Keratinocyte (primary cell): ENCODE results near the gene ARHGEF28. TPM values are rescaled to one million over a fixed set of nuclear protein-coding genes. Genes with fewer than 3 reads are reported as not detected.

Experiments
- DNase-seq: peaks from one replicate; pipeline ENCODE4 v3.0.0-alpha.2; 2011; ENCODE audit warnings: low read depth, missing footprints, low spot score
- FAIRE-seq: peaks from 2 replicates; lab custom pipeline; 2011; peaks lifted over from hg19 to GRCh38; lab: Jason Lieb, UNC
- H2AFZ ChIP-seq: 2 replicates; pipeline ENCODE4 v1.6.0; 2012; ENCODE audit warnings: low read length, control low read depth, inconsistent platforms; ENCODE audit not compliant: control insufficient read depth
- H3K27ac ChIP-seq: 2 replicates; pipeline ENCODE4 v1.5.1; 2011; ENCODE audit warnings: low read length; ENCODE audit not compliant: control insufficient read depth, insufficient read depth
- H3K27me3 ChIP-seq: 3 replicates; pipeline ENCODE4 v1.6.0; 2011; ENCODE audit warnings: low read length; ENCODE audit not compliant: control insufficient read depth, insufficient read depth; ENCODE audit errors: extremely low read depth
- H3K36me3 ChIP-seq, 2 experiments: 2 replicates in 1 of 2; 3 replicates in 1 of 2; pipeline ENCODE4 v1.5.1; 2011; ENCODE audit warnings: low read length in 2 of 2, mild to moderate bottlenecking in 1 of 2; ENCODE audit not compliant: control insufficient read depth in 2 of 2, insufficient read depth in 2 of 2; ENCODE audit errors: extremely low read depth in 1 of 2
- H3K4me1 ChIP-seq: 3 replicates; pipeline ENCODE4 v1.5.1; 2011; ENCODE audit warnings: low read length; ENCODE audit not compliant: control insufficient read depth, insufficient read depth; ENCODE audit errors: extremely low read depth
- H3K4me2 ChIP-seq: 3 replicates; pipeline ENCODE4 v1.6.0; 2011; ENCODE audit warnings: low read depth, low read length; ENCODE audit not compliant: control insufficient read depth, insufficient read depth; ENCODE audit errors: extremely low read depth
- H3K4me3 ChIP-seq, 3 experiments: fragments of 200-600 bp in 1 of 3; sonication (generic) in 1 of 3; 2 replicates in 2 of 3; 3 replicates in 1 of 3; pipeline ENCODE4 v1.5.1; 2011 to 2016; ENCODE audit warnings: low read length in 3 of 3, mild to moderate bottlenecking in 3 of 3, control low read depth in 2 of 3, inconsistent platforms in 1 of 3, low read depth in 1 of 3, mixed read lengths in 1 of 3, mixed run types in 1 of 3, moderate library complexity in 1 of 3; ENCODE audit not compliant: control insufficient read depth in 2 of 3, insufficient read depth in 2 of 3; ENCODE audit errors: extremely low read depth in 1 of 3
- H3K79me2 ChIP-seq: 2 replicates; pipeline ENCODE4 v1.6.0; 2012; ENCODE audit warnings: low read length; ENCODE audit not compliant: control insufficient read depth, insufficient read depth
- H3K9ac ChIP-seq: 3 replicates; pipeline ENCODE4 v1.6.0; 2011; ENCODE audit warnings: low read length; ENCODE audit not compliant: control insufficient read depth, insufficient read depth; ENCODE audit errors: extremely low read depth
- H3K9me1 ChIP-seq: 3 replicates; pipeline ENCODE4 v1.6.0; 2011; ENCODE audit warnings: low read length; ENCODE audit not compliant: control insufficient read depth, insufficient read depth; ENCODE audit errors: extremely low read depth
- H3K9me3 ChIP-seq: 2 replicates; pipeline ENCODE4 v1.5.1; 2012; ENCODE audit warnings: low read depth, low read length; ENCODE audit not compliant: control insufficient read depth
- H4K20me1 ChIP-seq: 3 replicates; pipeline ENCODE4 v1.6.0; 2011; ENCODE audit warnings: low read length; ENCODE audit not compliant: control insufficient read depth, insufficient read depth; ENCODE audit errors: extremely low read depth
- EZH2 ChIP-seq: IDR thresholded peaks from one replicate; pipeline ENCODE4 v1.6.1; 2012; ENCODE audit warnings: inconsistent platforms, mild to moderate bottlenecking, low read length, moderate library complexity
- dilution Hi-C: fragments of 300-500 bp; cut with MboI; formaldehyde crosslinking; loops from one replicate; pipeline ENCODE4 v1.7.0; 2020; ENCODE audit warnings: low sequenced_read_pairs; ENCODE audit not compliant: extremely low pct_ligation_motif_present
- polyA plus RNA-seq, 5 experiments: library from polyadenylated mRNA; depleted of rRNA in 3 of 5; stranded (reverse) in 3 of 5; stranded (forward) in 1 of 5; unstranded in 1 of 5; fragments of >200 nt; gene quantifications; 1 replicate in 1 of 5; 2 replicates in 3 of 5; 3 replicates in 1 of 5; pipeline versions ENCODE4 v1.2.1 to v1.2.3, GENCODE V29; 2011 to 2012; ENCODE audit warnings: missing spikeins in 2 of 5, low read depth in 1 of 5, low replicate concordance in 1 of 5
- TF ChIP-seq, protein P1 (sequence below), 3 experiments: IDR thresholded peaks in 1 of 3; conservative IDR thresholded peaks in 1 of 3; optimal IDR thresholded peaks in 1 of 3; 2 replicates in 2 of 3; 3 replicates in 1 of 3; pipeline versions ENCODE3 to v1.5.1; 2011; ENCODE audit warnings: low read length in 3 of 3, mild to moderate bottlenecking in 3 of 3, moderate library complexity in 2 of 3, control low read depth in 1 of 3, inconsistent platforms in 1 of 3; ENCODE audit not compliant: insufficient read depth in 2 of 3; ENCODE audit errors: extremely low read depth in 1 of 3

The ARHGEF28 gene
- polyA plus RNA-seq, 1 donor (not counting 4 experiments of a cell fraction or from before 2014, with no cell fraction given) = 31.6 TPM

GRCh38 chr5:73844165-73844564 is 218.2 kb downstream of the ARHGEF28 start:
- H3K4me2 ChIP-seq = peak overlapping the region; percentile 71
- H2AFZ ChIP-seq = no peak overlapping the region
- H4K20me1 ChIP-seq = no peaks in the 10 kb centered on the region
- peak overlapping the region; percentile 30 for H3K27ac ChIP-seq
- FAIRE-seq = peak; percentile 64
- no peaks in the 10 kb centered on the region for H3K9me3 ChIP-seq
- peaks cover 18% of the 10 kb centered on the region for H3K4me1 ChIP-seq
- TF ChIP-seq, protein P1, sequence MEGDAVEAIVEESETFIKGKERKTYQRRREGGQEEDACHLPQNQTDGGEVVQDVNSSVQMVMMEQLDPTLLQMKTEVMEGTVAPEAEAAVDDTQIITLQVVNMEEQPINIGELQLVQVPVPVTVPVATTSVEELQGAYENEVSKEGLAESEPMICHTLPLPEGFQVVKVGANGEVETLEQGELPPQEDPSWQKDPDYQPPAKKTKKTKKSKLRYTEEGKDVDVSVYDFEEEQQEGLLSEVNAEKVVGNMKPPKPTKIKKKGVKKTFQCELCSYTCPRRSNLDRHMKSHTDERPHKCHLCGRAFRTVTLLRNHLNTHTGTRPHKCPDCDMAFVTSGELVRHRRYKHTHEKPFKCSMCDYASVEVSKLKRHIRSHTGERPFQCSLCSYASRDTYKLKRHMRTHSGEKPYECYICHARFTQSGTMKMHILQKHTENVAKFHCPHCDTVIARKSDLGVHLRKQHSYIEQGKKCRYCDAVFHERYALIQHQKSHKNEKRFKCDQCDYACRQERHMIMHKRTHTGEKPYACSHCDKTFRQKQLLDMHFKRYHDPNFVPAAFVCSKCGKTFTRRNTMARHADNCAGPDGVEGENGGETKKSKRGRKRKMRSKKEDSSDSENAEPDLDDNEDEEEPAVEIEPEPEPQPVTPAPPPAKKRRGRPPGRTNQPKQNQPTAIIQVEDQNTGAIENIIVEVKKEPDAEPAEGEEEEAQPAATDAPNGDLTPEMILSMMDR (optimal IDR thresholded peaks at IDR 0.05 in 1 of 3, IDR thresholded peaks at IDR 0.05 in 1 of 3, conservative IDR thresholded peaks at IDR 0.05 in 1 of 3; ENCODE audit: extremely low read depth in 1 of 3, insufficient read depth in 2 of 3, low read length in 3 of 3) = no peak
- TF ChIP-seq EZH2 = no peak
- H3K9ac ChIP-seq = no peak overlapping the region
- DNase-seq = no peak
- peaks cover 7% of the 10 kb centered on the region for H3K79me2 ChIP-seq
- H3K9me1 ChIP-seq = no peaks in the 10 kb centered on the region
- no peak overlapping the region for H3K4me3 ChIP-seq
- no peaks in the 10 kb centered on the region for H3K27me3 ChIP-seq
- dilution Hi-C loops = no loop called here
- peaks cover 12 to 14% of the 10 kb centered on the region in 2 experiments for H3K36me3 ChIP-seq

DNA sequence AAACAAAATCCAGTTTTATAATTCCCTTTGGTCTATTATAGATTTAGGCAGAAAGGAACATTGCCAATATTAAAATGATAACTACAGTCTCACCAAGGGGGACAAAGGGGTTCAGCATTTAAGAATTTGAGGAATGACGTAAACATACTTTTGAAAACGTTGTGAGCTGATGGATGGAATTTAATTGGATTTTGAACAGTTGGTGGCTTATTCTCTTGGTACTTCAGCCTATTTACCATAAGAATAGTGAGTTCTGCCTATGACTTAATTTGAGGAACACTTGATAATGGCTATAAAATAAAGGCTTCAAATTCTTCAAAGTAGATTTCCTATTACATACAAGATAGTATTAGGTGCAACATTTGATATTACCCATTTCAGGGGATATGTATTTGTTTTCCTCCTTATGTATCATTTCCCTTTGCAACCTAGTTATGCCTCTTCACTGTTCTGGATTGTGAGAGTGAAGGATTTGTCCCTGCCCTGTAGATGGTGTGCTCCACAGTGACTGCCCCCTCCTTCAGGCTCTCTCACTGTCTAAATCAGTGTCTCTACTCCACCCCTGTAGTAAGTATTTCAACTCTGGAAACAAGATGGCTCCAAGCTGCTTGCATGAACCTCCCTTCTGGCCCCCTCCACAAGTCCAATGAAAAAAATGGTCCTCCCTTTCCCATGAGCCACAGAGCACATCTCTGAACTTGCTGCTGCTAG is 225.6 kb downstream of the ARHGEF28 start:
- Histone ChIP-seq H3K9me3 (no peaks in the 10 kb centered on the region), H3K4me3 (no peak overlapping the region), H3K4me1 (peaks cover 10% of the 10 kb centered on the region), H3K79me2 (no peaks in the 10 kb centered on the region), H4K20me1 (no peaks in the 10 kb centered on the region), H3K27ac (no peak overlapping the region), H3K36me3 (peaks cover 15 to 20% of the 10 kb centered on the region in 2 experiments), H3K9ac (no peak overlapping the region), H3K27me3 (no peaks in the 10 kb centered on the region), H3K4me2 (no peak overlapping the region), H2AFZ (no peak overlapping the region), H3K9me1 (no peaks in the 10 kb centered on the region)
- DNase-seq = no peak
- TF ChIP-seq, protein P1 (optimal IDR thresholded peaks at IDR 0.05 in 1 of 3, IDR thresholded peaks at IDR 0.05 in 1 of 3, conservative IDR thresholded peaks at IDR 0.05 in 1 of 3; ENCODE audit: extremely low read depth in 1 of 3, insufficient read depth in 2 of 3, low read length in 3 of 3) = no peak
- TF ChIP-seq EZH2 = no peak
- dilution Hi-C loops = no loop called here
- no peak for FAIRE-seq
